Heart right ventricle (tissue), 16 donors: ENCODE results near the gene TBC1D13. TPM values are rescaled to one million over a fixed set of nuclear protein-coding genes. Genes with fewer than 3 reads are reported as not detected.

ENCODE experiments used
- ATAC-seq, 8 donors: fragments of 200-7000 bp; cut with Tn5 transposase; one replicate each; pipeline ENCODE4 v1.9.1; 2020; ENCODE audit warnings: mild to moderate bottlenecking in 8 of 8, moderate library complexity in 8 of 8, moderate number of reproducible peaks in 1 of 8
- DNase-seq, 2 donors: peaks; one replicate each; pipeline ENCODE4 v3.0.0-alpha.2; 2020
- H3K27ac ChIP-seq, 10 donors: fragments of 200-600 bp; sonication (generic) in 2 of 10; one replicate each; pipeline versions ENCODE4 v1.5.0 to v1.8.0; 2020 to 2022; ENCODE audit warnings: mild to moderate bottlenecking in 3 of 10
- H3K27me3 ChIP-seq, 7 donors: fragments of 200-600 bp; one replicate each; pipeline ENCODE4 v1.8.0; 2021 to 2022; ENCODE audit warnings: mild to moderate bottlenecking in 2 of 7
- H3K36me3 ChIP-seq, 9 donors: fragments of 200-600 bp; sonication (generic) in 1 of 9; one replicate each; pipeline versions ENCODE4 v1.5.0 to v1.8.0; 2020 to 2022; ENCODE audit warnings: mild to moderate bottlenecking in 2 of 9
- H3K4me1 ChIP-seq, 9 donors: fragments of 200-600 bp; sonication (generic) in 1 of 9; one replicate each; pipeline versions ENCODE4 v1.5.0 to v1.8.0; 2020 to 2022; ENCODE audit warnings: mild to moderate bottlenecking in 4 of 9
- H3K4me3 ChIP-seq, 10 donors: fragments of 200-600 bp; sonication (generic) in 2 of 10; one replicate each; pipeline versions ENCODE4 v1.5.0 to v1.8.0; 2020 to 2022; ENCODE audit warnings: mild to moderate bottlenecking in 7 of 10, moderate library complexity in 2 of 10
- H3K9me3 ChIP-seq, 11 donors: fragments of 200-600 bp in 10 of 11; sonication (generic) in 2 of 11; one replicate each; pipeline versions ENCODE4 v1.5.0 to v1.8.0; 2013 to 2022; ENCODE audit warnings: mild to moderate bottlenecking in 2 of 11, control low read depth in 1 of 11, moderate library complexity in 1 of 11
- WGBS, 2 donors: extraction: QIAGEN DNeasy Blood & Tissue Kit; methylation state at CpG; one replicate each; pipeline ENCODE4 v1.1.7; 2013; ENCODE audit warnings: inconsistent platforms in 1 of 2; 5-methylcytosine and 5-hydroxymethylcytosine counted together
- intact Hi-C, 10 donors: fragments of 100-400 bp; cut with DNase I; formaldehyde crosslinking; loops; one replicate each; pipeline versions ENCODE4 v1.11.1 to v1.14.2; 2022
- polyA plus RNA-seq, 2 donors: library from polyadenylated mRNA; stranded (reverse); fragments of 200-250 nt; gene quantifications; one replicate each; pipeline ENCODE4 v1.2.3, GENCODE V29; 2013
- total RNA-seq, 10 donors: library from RNA; stranded (reverse); fragmentation: NEBNext Ultra II Directional in 3 of 10; extraction: Animal tissue kit (Norgen Biotek cat#: 25700) in 3 of 10; gene quantifications; one replicate each; pipeline versions ENCODE4 v1.2.1 to v1.2.4, GENCODE V29; 2021 to 2023
- TF ChIP-seq, protein P1 (sequence below), 9 donors: fragments of 200-600 bp; sonication (generic) in 2 of 9; IDR thresholded peaks; one replicate each; pipeline versions ENCODE4 v1.5.0 to v1.8.0; 2021 to 2022; ENCODE audit warnings: antibody characterized with exemption in 9 of 9, mild to moderate bottlenecking in 5 of 9, moderate library complexity in 1 of 9
- donor health status: Arrhythmogenic right ventricular cardiomyopathy.
- donor health status: ischemic (EF 13 %, LVEDD 7.1; RV severe dilation, severe dysfunction).
- donor health status: healthy with polysubstance abuse.
- donor health status: DM: no; HTN: yes; CAD: no.
- donor health status: DM: no; HTN: no; CAD: no.
- donor health status: ischemic (EF 25% LVEDD 6.9; RV normal size, moderate dysfunction).
- donor health status: ischemic (EF 25% LVEDD 5.7; RV mildly dilated, moderate dysfunction).
- donor health status: healthy.
- donor health status: DM: yes; HTN: yes; CAD: no.
- donor health status: Ischemic cardiomyopathy.
- donor health status: ischemic (EF 35%, LVEDD 5.7; RV mildly dilated, moderate dysfunction).
- donor health status: nonischemic (EF 11% LVEDD 7.7; RV severe dilation, severe dysfunction).
- donor health status: DM: yes; HTN: yes; CAD: no.
- donor health status: PGD.
- donor health status: ischemic (EF 29% LVEDD 5.4; RV normal size, mild dysfunction).
- donor health status: nonischemic (EF 23%, LVEDD 6.1; RV moderate dilation, normal function).

Gene TBC1D13
- total and polyA plus RNA-seq, 12 donors = 12.3 to 21.3 (median 17.4) TPM

DNA sequence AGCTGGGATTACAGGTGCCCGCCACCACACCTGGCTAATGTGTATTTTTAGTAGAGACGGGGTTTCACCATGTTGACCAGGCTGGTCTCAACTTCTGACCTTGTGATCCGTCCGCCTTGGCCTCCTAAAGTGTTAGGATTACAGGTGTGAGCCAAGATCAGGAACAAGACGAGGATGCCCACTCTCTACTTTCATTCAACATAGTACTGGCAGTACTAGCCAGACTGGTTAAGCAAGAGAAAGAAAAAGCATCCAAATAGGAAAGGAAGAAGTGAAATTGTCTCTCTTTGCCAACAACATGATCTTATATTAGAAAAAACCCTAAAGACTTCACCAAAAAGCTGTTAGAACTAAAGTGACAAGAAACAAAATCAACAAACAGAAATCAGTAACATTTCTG, 23.8 kb downstream of the TBC1D13 start:
- ATAC-seq (no peak), DNase-seq (no peak)
- Histone ChIP-seq H3K27me3 (no peaks in the 10 kb centered on the region), H3K36me3 (peaks cover 0 to 36% (median 19%) of the 10 kb centered on the region in 9 donors), H3K4me3 (no peak overlapping the region), H3K9me3 (no peaks in the 10 kb centered on the region), H3K4me1 (no peaks in the 10 kb centered on the region), H3K27ac (no peak overlapping the region)
- WGBS, 2 donors = 81 to 92% methylated on average over 5 of the region's 5 CpGs
- TF ChIP-seq, protein P1, sequence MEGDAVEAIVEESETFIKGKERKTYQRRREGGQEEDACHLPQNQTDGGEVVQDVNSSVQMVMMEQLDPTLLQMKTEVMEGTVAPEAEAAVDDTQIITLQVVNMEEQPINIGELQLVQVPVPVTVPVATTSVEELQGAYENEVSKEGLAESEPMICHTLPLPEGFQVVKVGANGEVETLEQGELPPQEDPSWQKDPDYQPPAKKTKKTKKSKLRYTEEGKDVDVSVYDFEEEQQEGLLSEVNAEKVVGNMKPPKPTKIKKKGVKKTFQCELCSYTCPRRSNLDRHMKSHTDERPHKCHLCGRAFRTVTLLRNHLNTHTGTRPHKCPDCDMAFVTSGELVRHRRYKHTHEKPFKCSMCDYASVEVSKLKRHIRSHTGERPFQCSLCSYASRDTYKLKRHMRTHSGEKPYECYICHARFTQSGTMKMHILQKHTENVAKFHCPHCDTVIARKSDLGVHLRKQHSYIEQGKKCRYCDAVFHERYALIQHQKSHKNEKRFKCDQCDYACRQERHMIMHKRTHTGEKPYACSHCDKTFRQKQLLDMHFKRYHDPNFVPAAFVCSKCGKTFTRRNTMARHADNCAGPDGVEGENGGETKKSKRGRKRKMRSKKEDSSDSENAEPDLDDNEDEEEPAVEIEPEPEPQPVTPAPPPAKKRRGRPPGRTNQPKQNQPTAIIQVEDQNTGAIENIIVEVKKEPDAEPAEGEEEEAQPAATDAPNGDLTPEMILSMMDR (IDR thresholded peaks at IDR 0.05) = no peak
- intact Hi-C loops = no loop called here

DNA sequence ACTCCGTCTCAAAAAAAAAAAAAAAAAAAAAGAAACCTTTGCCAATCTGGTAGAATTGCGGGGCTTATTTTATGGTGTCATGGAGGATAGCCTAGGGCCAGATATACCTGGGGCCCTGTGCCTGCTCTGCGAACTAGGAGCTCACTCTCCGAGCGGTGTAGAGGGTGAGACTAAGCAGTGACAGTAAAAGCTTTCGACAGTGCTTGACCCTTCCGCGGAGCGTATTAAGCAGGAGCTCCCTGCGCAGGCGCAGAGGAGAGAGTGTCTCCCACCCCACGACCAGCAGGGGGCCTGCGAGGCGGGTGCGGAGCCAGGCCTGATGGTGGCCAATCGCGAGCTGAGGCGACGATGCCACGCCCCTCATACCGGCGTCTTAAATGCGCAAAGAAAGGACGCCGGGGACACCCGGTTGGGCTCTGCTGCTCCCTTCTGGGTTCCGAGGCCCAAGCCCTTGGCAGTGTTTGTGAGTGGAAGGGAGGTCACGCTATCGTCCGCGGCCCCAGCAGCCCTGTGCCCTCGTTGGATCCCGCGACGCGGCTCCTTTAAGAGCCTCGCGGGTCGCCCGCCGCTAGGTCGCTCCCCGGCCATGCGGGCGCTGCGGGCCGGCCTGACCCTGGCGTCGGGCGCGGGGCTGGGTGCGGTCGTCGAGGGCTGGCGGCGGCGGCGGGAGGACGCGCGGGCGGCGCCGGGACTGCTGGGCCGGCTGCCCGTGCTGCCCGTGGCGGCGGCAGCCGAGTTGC, 31.2 kb downstream of the TBC1D13 start, which contains the start of gene ENDOG:
ENDOG (plus strand) TSS at position 402 of the 740 bp plus-strand sequence; CDS start at position 587, 185 bp downstream.
- DNase-seq (peak; percentile 97 to 99), ATAC-seq (peak; percentile 92 to 98 (median 96))
- Histone ChIP-seq H3K9me3 (no peaks in the 10 kb centered on the region), H3K4me1 (peaks cover 6 to 22% (median 16%) of the 10 kb centered on the region in 9 donors), H3K4me3 (peak within 1 kb of the TSS; percentile 60 to 83 (median 70)), H3K36me3 (peaks cover 0 to 24% (median 10%) of the 10 kb centered on the region in 9 donors), H3K27me3 (no peaks in the 10 kb centered on the region), H3K27ac (peak within 1 kb of the TSS; percentile 85 to 96 (median 92))
- WGBS, 2 donors = 0 to 1% methylated on average over 67 to 70 of the region's 70 CpGs
- intact Hi-C loops = loop anchor here in 1 of 10 donors (2.0 kb wide), 1 partner anchor 31 kb away; the partner anchor contains the start of gene TBC1D13
- TF ChIP-seq, protein P1 (IDR thresholded peaks at IDR 0.05) = peak; percentile 94 to 99 (median 99)

DNA sequence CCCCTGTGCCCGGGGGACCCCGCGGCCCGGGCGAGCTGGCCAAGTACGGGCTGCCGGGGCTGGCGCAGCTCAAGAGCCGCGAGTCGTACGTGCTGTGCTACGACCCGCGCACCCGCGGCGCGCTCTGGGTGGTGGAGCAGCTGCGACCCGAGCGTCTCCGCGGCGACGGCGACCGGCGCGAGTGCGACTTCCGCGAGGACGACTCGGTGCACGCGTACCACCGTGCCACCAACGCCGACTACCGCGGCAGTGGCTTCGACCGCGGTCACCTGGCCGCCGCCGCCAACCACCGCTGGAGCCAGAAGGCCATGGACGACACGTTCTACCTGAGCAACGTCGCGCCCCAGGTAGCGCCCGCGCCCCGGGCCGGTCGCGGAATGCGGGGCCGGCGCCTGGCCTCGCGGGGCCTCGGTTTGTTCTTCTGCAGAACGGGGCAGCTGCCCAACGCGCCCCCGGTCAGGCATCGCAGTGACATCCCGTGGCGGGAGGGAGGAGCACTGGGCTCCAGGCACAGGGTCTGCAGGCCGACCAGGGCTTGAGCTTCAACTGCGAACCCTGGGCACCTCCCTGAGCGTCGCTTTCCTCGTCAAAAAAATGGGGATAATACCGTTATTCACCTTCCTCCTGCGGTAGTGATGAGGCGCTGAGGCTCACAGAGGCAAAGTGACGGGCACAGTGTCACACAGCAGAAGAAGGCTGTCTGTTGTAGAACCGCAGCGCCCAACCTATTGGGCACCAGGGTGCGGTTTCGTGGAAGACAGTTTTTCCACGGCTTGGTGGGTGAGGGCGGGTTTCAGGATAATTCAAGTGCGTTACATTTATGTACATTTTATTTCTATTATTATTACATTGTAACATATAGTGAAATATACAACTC, 32.0 kb downstream of the TBC1D13 start:
- DNase-seq (peak in 1 of 2 donors; percentile 49), ATAC-seq (peak in 3 of 8 donors; percentile 1 to 6 (median 3))
- H3K9me3 ChIP-seq = no peaks in the 10 kb centered on the region
- intact Hi-C loops = loop anchor here in 1 of 10 donors (2.0 kb wide), 1 partner anchor 32 kb away; the partner anchor contains the start of gene TBC1D13
- H3K27me3 ChIP-seq = no peaks in the 10 kb centered on the region
- peaks cover 6 to 22% (median 16%) of the 10 kb centered on the region in 9 donors for H3K4me1 ChIP-seq
- TF ChIP-seq, protein P1 (IDR thresholded peaks at IDR 0.05) = no peak
- peak overlapping the region; percentile 60 to 83 (median 70) for H3K4me3 ChIP-seq
- peaks cover 0 to 32% (median 10%) of the 10 kb centered on the region in 9 donors for H3K36me3 ChIP-seq
- 3 to 5% methylated on average over 90 of the region's 90 CpGs for WGBS, 2 donors
- peak overlapping the region; percentile 85 to 96 (median 92) for H3K27ac ChIP-seq
